HCT116 (cell line): ENCODE results near the gene RASGRF1. TPM values are rescaled to one million over a fixed set of nuclear protein-coding genes. Genes with fewer than 3 reads are reported as not detected.

Source experiments
- ATAC-seq: fragments of 200-7000 bp; cut with Tn5 transposase; 2 replicates; pipeline ENCODE4 v1.9.1; 2020; ENCODE audit warnings: mild to moderate bottlenecking, moderate library complexity
- BruUV-seq: library from RNA; stranded (reverse); fragments of 400-500 nt; replicated peaks from 2 replicates; lab custom pipeline; 2021; lab: Mats Ljungman, UMichigan
- CTCF ChIA-PET: fragments of 300-600 bp; sonication (Branson Sonifier 250); formaldehyde crosslinking; loops from one replicate; lab custom pipeline; 2021; ENCODE audit warnings: antibody characterized with exemption; lab: Charles Lee
- POLR2A ChIA-PET: fragments of 300-600, 350-600 bp; sonication (Branson Sonifier 250); formaldehyde crosslinking; loops from one replicate; lab custom pipeline; 2021; ENCODE audit warnings: antibody characterized with exemption; lab: Charles Lee
- RAD21 ChIA-PET, 2 experiments: fragments of 300-600 bp; sonication (Branson Sonifier 250); formaldehyde crosslinking; loops; one replicate each; lab custom pipeline; 2023; ENCODE audit warnings: low total read pairs in 2 of 2; ENCODE audit not compliant: uncharacterized antibody in 2 of 2, unreplicated experiment in 2 of 2, low non-redundant PET in 1 of 2; lab: Charles Lee
- DNase-seq: peaks from one replicate; pipeline ENCODE4 v3.0.0-alpha.2; 2010; ENCODE audit warnings: low read depth, low spot score
- H2AFZ ChIP-seq: fragments of 200-600 bp; shearing (Covaris generic), sonication (generic); 2 replicates; pipeline ENCODE4 v1.6.1; 2017; ENCODE audit warnings: low read depth, mixed run types, mixed read lengths, antibody characterized with exemption, low read length; ENCODE audit not compliant: poor library complexity, severe bottlenecking
- H3K27ac ChIP-seq: 2 replicates; pipeline ENCODE4 v1.5.1; 2012; ENCODE audit warnings: low read depth, low read length
- H3K27me3 ChIP-seq: fragments of 200-600 bp; sonication (generic); 2 replicates; pipeline ENCODE4 v1.6.1; 2016; ENCODE audit warnings: mixed run types, low read length, mixed read lengths; ENCODE audit not compliant: insufficient read depth
- H3K36me3 ChIP-seq, 2 experiments: fragments of 200-500 bp in 1 of 2; fragments of 200-600 bp in 1 of 2; sonication (Bioruptor generic) in 1 of 2; sonication (generic) in 1 of 2; 2 replicates each; pipeline versions ENCODE4 v1.5.1 to v1.6.1; 2014 to 2016; ENCODE audit warnings: low read length in 2 of 2, inconsistent platforms in 1 of 2, mixed read lengths in 1 of 2, mixed run types in 1 of 2; ENCODE audit not compliant: insufficient read depth in 2 of 2, control insufficient read depth in 1 of 2
- H3K4me1 ChIP-seq, 2 experiments: fragments of 200-600 bp in 1 of 2; sonication (generic) in 1 of 2; 2 replicates each; pipeline versions ENCODE4 v1.5.1 to v1.6.1; 2012 to 2017; ENCODE audit warnings: low read length in 2 of 2, inconsistent platforms in 1 of 2, mild to moderate bottlenecking in 1 of 2, mixed read lengths in 1 of 2, mixed run types in 1 of 2, moderate library complexity in 1 of 2; ENCODE audit not compliant: insufficient read depth in 2 of 2, control insufficient read depth in 1 of 2
- H3K4me2 ChIP-seq: fragments of 200-600 bp; sonication (generic); 2 replicates; pipeline ENCODE4 v1.6.1; 2017; ENCODE audit warnings: mixed run types, low read length, mixed read lengths
- H3K4me3 ChIP-seq, 2 experiments: fragments of 200-600 bp in 1 of 2; sonication (generic) in 1 of 2; replicated peaks in 1 of 2; 2 replicates each; pipeline ENCODE4 v1.5.1; 2011 to 2016; ENCODE audit warnings: low read length in 2 of 2, control low read depth in 1 of 2, low read depth in 1 of 2, mild to moderate bottlenecking in 1 of 2, mixed read lengths in 1 of 2, mixed run types in 1 of 2
- H3K79me2 ChIP-seq: fragments of 200-600 bp; sonication (generic); 2 replicates; pipeline ENCODE4 v1.6.1; 2017; ENCODE audit warnings: mild to moderate bottlenecking, mixed run types, low read length, moderate library complexity, mixed read lengths; ENCODE audit not compliant: insufficient read depth
- H3K9ac ChIP-seq: fragments of 200-600 bp; sonication (generic); 2 replicates; pipeline ENCODE4 v1.6.1; 2016; ENCODE audit warnings: low read length, mixed read lengths
- H3K9me2 ChIP-seq: fragments of 200-600 bp; sonication (generic), shearing (Covaris generic); 2 replicates; pipeline ENCODE4 v1.6.1; 2017; ENCODE audit warnings: mixed run types, mild to moderate bottlenecking, moderate library complexity; ENCODE audit not compliant: insufficient read depth
- H3K9me3 ChIP-seq, 2 experiments: fragments of 200-500 bp in 1 of 2; fragments of 200-600 bp in 1 of 2; sonication (Bioruptor generic) in 1 of 2; sonication (generic) in 1 of 2; 2 replicates each; pipeline ENCODE4 v1.6.1; 2014 to 2017; ENCODE audit warnings: low read length in 2 of 2, mixed read lengths in 2 of 2, inconsistent platforms in 1 of 2, low read depth in 1 of 2, mild to moderate bottlenecking in 1 of 2, mixed run types in 1 of 2, moderate library complexity in 1 of 2; ENCODE audit not compliant: control insufficient read depth in 1 of 2, insufficient read depth in 1 of 2
- H4K20me1 ChIP-seq: fragments of 200-600 bp; sonication (generic), shearing (Covaris generic); 2 replicates; pipeline ENCODE4 v1.6.1; 2017; ENCODE audit warnings: mixed run types, mild to moderate bottlenecking, moderate library complexity; ENCODE audit not compliant: insufficient read depth
- CBX3 ChIP-seq: IDR thresholded peaks from 2 replicates; pipeline ENCODE4 v1.6.1; 2012; ENCODE audit warnings: low read depth
- CEBPB ChIP-seq: IDR thresholded peaks from 2 replicates; pipeline ENCODE4 v1.6.1; 2012; ENCODE audit warnings: low read depth
- EGR1 ChIP-seq: IDR thresholded peaks from 2 replicates; pipeline ENCODE4 v1.6.1; 2012; ENCODE audit warnings: low read depth
- ELF1 ChIP-seq: IDR thresholded peaks from 2 replicates; pipeline ENCODE4 v1.6.1; 2012; ENCODE audit warnings: low read depth, borderline replicate concordance
- FOSL1 ChIP-seq: IDR thresholded peaks from 2 replicates; pipeline ENCODE4 v1.6.1; 2012; ENCODE audit warnings: low read depth
- POLR2A ChIP-seq: IDR thresholded peaks from 2 replicates; pipeline ENCODE4 v1.7.0; 2011; ENCODE audit warnings: borderline replicate concordance; ENCODE audit not compliant: insufficient read depth, insufficient read length; ENCODE audit errors: extremely low read depth
- SIN3A ChIP-seq: IDR thresholded peaks from 2 replicates; pipeline ENCODE4 v1.6.1; 2012; ENCODE audit warnings: low read depth
- SP1 ChIP-seq: IDR thresholded peaks from 2 replicates; pipeline ENCODE4 v1.6.1; 2012; ENCODE audit warnings: low read depth
- SRF ChIP-seq: IDR thresholded peaks from 2 replicates; pipeline ENCODE4 v1.6.1; 2012; ENCODE audit warnings: low read depth
- ZFX ChIP-seq: fragments of 450-650 bp; IDR thresholded peaks from 2 replicates; pipeline ENCODE4 v1.6.1; 2017
- ZNF274 ChIP-seq: fragments of 200-500 bp; sonication (Bioruptor generic); IDR thresholded peaks from 2 replicates; pipeline ENCODE4 v1.6.1; 2014; ENCODE audit warnings: mild to moderate bottlenecking, low read depth, low read length, inconsistent platforms
- intact Hi-C: fragments of 100-400 bp; cut with micrococcal nuclease; formaldehyde crosslinking; loops from 2 replicates; pipeline ENCODE4 v1.10.0; 2022
- total RNA-seq: library from RNA; stranded (reverse); gene quantifications from one replicate; pipeline ENCODE4 v1.2.1, GENCODE V29; 2021; ENCODE audit not compliant: unreplicated experiment
- TF ChIP-seq, protein P1 (sequence below), 3 experiments: fragments of 200-600 bp in 1 of 3; sonication (generic) in 1 of 3; IDR thresholded peaks in 2 of 3; conservative IDR thresholded peaks in 1 of 3; 2 replicates each; pipeline ENCODE4 v1.5.1; 2012 to 2017; ENCODE audit warnings: low read depth in 2 of 3, low read length in 2 of 3, antibody characterized with exemption in 1 of 3, borderline replicate concordance in 1 of 3, control low read depth in 1 of 3, mild to moderate bottlenecking in 1 of 3, mixed read lengths in 1 of 3, mixed run types in 1 of 3, moderate library complexity in 1 of 3; ENCODE audit not compliant: insufficient read depth in 1 of 3

Gene RASGRF1
- total RNA-seq, 1 experiment from 2014 or later: 2.4 TPM

GRCh38 chr15:79051941-79052731 lies 38.4 kb downstream of the RASGRF1 start:
- no peak for DNase-seq
- intact Hi-C loops: no loop called here
- BruUV-seq: no TSS peak
- CTCF ChIA-PET: no interaction called here
- RAD21 ChIA-PET: interaction anchor here in 1 of 2 experiments (0.6 kb wide), 1 partner anchor 20 kb away, joined by 3 read pairs; no protein-coding TSS in a partner anchor
- H3K4me3 ChIP-seq: no peak overlapping the region
- H3K36me3 ChIP-seq: no peaks in the 10 kb centered on the region
- POLR2A ChIA-PET: no interaction called here
- H3K27me3 ChIP-seq: peaks cover 10% of the 10 kb centered on the region; the same call in 1 of the 2 replicates
- TF ChIP-seq SP1 (no peak), CEBPB (no peak), SIN3A (no peak), FOSL1 (no peak), EGR1 (no peak), CBX3 (no peak), ZFX (no peak), ELF1 (no peak), POLR2A (no peak), ZNF274 (no peak), SRF (no peak)
- TF ChIP-seq, protein P1, sequence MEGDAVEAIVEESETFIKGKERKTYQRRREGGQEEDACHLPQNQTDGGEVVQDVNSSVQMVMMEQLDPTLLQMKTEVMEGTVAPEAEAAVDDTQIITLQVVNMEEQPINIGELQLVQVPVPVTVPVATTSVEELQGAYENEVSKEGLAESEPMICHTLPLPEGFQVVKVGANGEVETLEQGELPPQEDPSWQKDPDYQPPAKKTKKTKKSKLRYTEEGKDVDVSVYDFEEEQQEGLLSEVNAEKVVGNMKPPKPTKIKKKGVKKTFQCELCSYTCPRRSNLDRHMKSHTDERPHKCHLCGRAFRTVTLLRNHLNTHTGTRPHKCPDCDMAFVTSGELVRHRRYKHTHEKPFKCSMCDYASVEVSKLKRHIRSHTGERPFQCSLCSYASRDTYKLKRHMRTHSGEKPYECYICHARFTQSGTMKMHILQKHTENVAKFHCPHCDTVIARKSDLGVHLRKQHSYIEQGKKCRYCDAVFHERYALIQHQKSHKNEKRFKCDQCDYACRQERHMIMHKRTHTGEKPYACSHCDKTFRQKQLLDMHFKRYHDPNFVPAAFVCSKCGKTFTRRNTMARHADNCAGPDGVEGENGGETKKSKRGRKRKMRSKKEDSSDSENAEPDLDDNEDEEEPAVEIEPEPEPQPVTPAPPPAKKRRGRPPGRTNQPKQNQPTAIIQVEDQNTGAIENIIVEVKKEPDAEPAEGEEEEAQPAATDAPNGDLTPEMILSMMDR (IDR thresholded peaks at IDR 0.05 in 2 of 3, conservative IDR thresholded peaks at IDR 0.05 in 1 of 3; ENCODE audit: borderline replicate concordance in 1 of 3, insufficient read depth in 1 of 3, low read depth in 2 of 3, low read length in 2 of 3): no peak
- H2AFZ ChIP-seq: no peak overlapping the region
- H4K20me1 ChIP-seq: no peaks in the 10 kb centered on the region
- H3K27ac ChIP-seq: no peak overlapping the region
- no peak overlapping the region for H3K9ac ChIP-seq
- no peak overlapping the region for H3K4me2 ChIP-seq
- no peaks in the 10 kb centered on the region for H3K9me2 ChIP-seq
- no peaks in the 10 kb centered on the region for H3K9me3 ChIP-seq
- H3K4me1 ChIP-seq: no peaks in the 10 kb centered on the region
- H3K79me2 ChIP-seq: no peaks in the 10 kb centered on the region
- ATAC-seq: no peak
